ENCODE results near the gene CEPT1. TPM values are rescaled to one million over a fixed set of nuclear protein-coding genes. Genes with fewer than 3 reads are reported as not detected.

CEPT1 gene
- total RNA-seq, 1 experiment from 2014 or later: 29.3 TPM

DNA sequence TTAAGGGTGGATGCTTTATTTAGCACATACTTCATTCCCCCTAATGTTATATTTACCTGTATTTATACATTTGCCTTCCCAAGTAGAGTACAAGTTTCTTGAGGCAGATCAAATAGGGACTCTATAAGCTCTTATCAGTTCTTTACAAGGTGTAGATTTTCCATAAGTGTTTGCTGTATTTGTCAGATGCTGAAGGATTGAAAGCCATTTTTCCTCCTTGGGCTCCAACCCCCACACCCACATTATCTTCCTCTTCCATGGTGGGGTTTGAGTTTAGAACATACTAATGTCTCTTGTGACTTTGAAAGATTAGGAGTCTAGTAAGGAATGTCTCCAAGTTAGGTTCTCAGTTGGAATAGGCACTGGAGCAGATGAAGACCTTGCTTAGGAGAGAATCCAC lies 85.1 kb downstream of the CEPT1 start:
- H3K4me1 Mint-ChIP-seq: peaks cover 29% of the 10 kb centered on the region
- no peaks in the 10 kb centered on the region for H3K9me3 Mint-ChIP-seq
- ChIA-PET POLR2A (no interaction called here), CTCF (interaction anchor here (5.8 kb wide), 1 partner anchor 176 kb away, joined by 63 read pairs; no protein-coding TSS in a partner anchor)
- DNase-seq (ENCODE audit: low spot score): no peak
- TF ChIP-seq, protein P1, sequence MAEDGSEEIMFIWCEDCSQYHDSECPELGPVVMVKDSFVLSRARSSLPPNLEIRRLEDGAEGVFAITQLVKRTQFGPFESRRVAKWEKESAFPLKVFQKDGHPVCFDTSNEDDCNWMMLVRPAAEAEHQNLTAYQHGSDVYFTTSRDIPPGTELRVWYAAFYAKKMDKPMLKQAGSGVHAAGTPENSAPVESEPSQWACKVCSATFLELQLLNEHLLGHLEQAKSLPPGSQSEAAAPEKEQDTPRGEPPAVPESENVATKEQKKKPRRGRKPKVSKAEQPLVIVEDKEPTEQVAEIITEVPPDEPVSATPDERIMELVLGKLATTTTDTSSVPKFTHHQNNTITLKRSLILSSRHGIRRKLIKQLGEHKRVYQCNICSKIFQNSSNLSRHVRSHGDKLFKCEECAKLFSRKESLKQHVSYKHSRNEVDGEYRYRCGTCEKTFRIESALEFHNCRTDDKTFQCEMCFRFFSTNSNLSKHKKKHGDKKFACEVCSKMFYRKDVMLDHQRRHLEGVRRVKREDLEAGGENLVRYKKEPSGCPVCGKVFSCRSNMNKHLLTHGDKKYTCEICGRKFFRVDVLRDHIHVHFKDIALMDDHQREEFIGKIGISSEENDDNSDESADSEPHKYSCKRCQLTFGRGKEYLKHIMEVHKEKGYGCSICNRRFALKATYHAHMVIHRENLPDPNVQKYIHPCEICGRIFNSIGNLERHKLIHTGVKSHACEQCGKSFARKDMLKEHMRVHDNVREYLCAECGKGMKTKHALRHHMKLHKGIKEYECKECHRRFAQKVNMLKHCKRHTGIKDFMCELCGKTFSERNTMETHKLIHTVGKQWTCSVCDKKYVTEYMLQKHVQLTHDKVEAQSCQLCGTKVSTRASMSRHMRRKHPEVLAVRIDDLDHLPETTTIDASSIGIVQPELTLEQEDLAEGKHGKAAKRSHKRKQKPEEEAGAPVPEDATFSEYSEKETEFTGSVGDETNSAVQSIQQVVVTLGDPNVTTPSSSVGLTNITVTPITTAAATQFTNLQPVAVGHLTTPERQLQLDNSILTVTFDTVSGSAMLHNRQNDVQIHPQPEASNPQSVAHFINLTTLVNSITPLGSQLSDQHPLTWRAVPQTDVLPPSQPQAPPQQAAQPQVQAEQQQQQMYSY (CRISPR knock-in tag; IDR thresholded peaks at IDR 0.05): no peak
- TF ChIP-seq MXD4 (CRISPR knock-in tag; IDR thresholded peaks at IDR 0.05; ENCODE audit: borderline replicate concordance) (no peak), HMGA2 (CRISPR knock-in tag; IDR thresholded peaks at IDR 0.05) (no peak), ZNF219 (CRISPR knock-in tag; IDR thresholded peaks at IDR 0.05; ENCODE audit: borderline replicate concordance) (no peak), CTCF (IDR thresholded peaks at IDR 0.05) (no peak), KAT7 (CRISPR knock-in tag; IDR thresholded peaks at IDR 0.05; ENCODE audit: borderline replicate concordance) (no peak), OVOL2 (CRISPR knock-in tag; IDR thresholded peaks at IDR 0.05; ENCODE audit: borderline replicate concordance) (no peak), ATF1 (CRISPR knock-in tag; IDR thresholded peaks at IDR 0.05) (no peak)
- no peaks in the 10 kb centered on the region for H3K36me3 Mint-ChIP-seq
- peaks cover 4% of the 10 kb centered on the region for H3K27me3 Mint-ChIP-seq (ENCODE audit: low read depth)
- H3K27ac Mint-ChIP-seq: no peak overlapping the region
- no peak overlapping the region for H3K4me3 Mint-ChIP-seq
- ATAC-seq: no peak

DNA sequence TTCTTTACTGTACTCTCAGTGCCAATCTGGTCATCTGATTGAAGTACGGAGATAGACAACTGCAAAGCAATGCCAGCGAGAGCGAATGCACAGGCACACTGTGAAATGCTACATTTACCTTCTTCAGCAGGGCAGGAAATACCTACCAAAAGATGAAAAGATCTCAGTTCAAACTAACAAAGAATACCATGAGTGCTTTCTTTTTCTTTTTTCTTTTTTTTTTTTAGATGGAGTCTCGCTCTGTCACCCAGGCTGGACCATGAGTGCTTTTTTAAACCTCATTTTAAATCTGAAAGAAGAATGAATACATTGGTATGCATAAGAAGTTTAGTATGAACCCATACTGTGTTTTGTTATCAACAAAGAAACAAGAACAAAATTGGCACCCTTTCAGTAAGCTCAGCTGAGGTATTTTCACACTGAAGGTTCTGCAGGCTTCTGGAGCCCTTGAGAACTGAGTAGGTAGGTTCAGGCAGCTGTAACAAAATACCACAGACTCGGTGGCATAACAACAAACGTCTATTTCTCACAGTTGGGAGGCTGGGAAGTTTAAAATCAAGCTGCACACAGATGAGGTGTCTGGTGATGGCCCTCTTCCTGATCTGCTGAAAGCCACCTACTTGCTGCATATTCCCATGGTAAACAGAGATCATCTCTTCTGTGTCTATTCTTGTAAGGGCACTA lies 85.8 kb downstream of the CEPT1 start:
- Mint-ChIP-seq H3K4me3 (no peak overlapping the region), H3K27me3 (ENCODE audit: low read depth) (peaks cover 4% of the 10 kb centered on the region), H3K36me3 (no peaks in the 10 kb centered on the region), H3K4me1 (peaks cover 27% of the 10 kb centered on the region), H3K9me3 (no peaks in the 10 kb centered on the region), H3K27ac (no peak overlapping the region)
- ATAC-seq: no peak
- no peak for TF ChIP-seq JAZF1 (CRISPR knock-in tag; IDR thresholded peaks at IDR 0.05)
- no peak for TF ChIP-seq ARID4B (CRISPR knock-in tag; IDR thresholded peaks at IDR 0.05; ENCODE audit: borderline replicate concordance)
- no peak for TF ChIP-seq RELA (CRISPR knock-in tag; IDR thresholded peaks at IDR 0.05; ENCODE audit: borderline replicate concordance)
- TF ChIP-seq ETV6 (CRISPR knock-in tag; IDR thresholded peaks at IDR 0.05): no peak
- no peak for TF ChIP-seq FOXK1 (CRISPR knock-in tag; IDR thresholded peaks at IDR 0.05)
- TF ChIP-seq, protein P2, sequence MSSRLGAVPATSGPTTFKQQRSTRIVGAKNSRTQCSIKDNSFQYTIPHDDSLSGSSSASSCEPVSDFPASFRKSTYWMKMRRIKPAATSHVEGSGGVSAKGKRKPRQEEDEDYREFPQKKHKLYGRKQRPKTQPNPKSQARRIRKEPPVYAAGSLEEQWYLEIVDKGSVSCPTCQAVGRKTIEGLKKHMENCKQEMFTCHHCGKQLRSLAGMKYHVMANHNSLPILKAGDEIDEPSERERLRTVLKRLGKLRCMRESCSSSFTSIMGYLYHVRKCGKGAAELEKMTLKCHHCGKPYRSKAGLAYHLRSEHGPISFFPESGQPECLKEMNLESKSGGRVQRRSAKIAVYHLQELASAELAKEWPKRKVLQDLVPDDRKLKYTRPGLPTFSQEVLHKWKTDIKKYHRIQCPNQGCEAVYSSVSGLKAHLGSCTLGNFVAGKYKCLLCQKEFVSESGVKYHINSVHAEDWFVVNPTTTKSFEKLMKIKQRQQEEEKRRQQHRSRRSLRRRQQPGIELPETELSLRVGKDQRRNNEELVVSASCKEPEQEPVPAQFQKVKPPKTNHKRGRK (CRISPR knock-in tag; IDR thresholded peaks at IDR 0.05; ENCODE audit: borderline replicate concordance): no peak
- TF ChIP-seq TEAD1 (CRISPR knock-in tag; IDR thresholded peaks at IDR 0.05): no peak
- no peak for TF ChIP-seq HMGA2 (CRISPR knock-in tag; IDR thresholded peaks at IDR 0.05)
- no peak for TF ChIP-seq ZNF671 (CRISPR knock-in tag; IDR thresholded peaks at IDR 0.05)
- TF ChIP-seq MYBL2 (CRISPR knock-in tag; IDR thresholded peaks at IDR 0.05): no peak
- TF ChIP-seq SP1 (CRISPR knock-in tag; conservative IDR thresholded peaks at IDR 0.05): no peak
- TF ChIP-seq ZNF416 (CRISPR knock-in tag; IDR thresholded peaks at IDR 0.05): no peak
- TF ChIP-seq, protein P3, sequence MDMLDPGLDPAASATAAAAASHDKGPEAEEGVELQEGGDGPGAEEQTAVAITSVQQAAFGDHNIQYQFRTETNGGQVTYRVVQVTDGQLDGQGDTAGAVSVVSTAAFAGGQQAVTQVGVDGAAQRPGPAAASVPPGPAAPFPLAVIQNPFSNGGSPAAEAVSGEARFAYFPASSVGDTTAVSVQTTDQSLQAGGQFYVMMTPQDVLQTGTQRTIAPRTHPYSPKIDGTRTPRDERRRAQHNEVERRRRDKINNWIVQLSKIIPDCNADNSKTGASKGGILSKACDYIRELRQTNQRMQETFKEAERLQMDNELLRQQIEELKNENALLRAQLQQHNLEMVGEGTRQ (CRISPR knock-in tag; IDR thresholded peaks at IDR 0.05): no peak
- DNase-seq (ENCODE audit: low spot score): no peak
- CTCF ChIA-PET: interaction anchor here (5.8 kb wide), 1 partner anchor 175 kb away, joined by 63 read pairs; no protein-coding TSS in a partner anchor
- POLR2A ChIA-PET: no interaction called here
